Thoracic aorta (tissue), 2 donors: ENCODE measurements around the gene FXYD2. TPM values are rescaled to one million over a fixed set of nuclear protein-coding genes. Genes with fewer than 3 reads are reported as not detected.
A peak's percentile ranks its signal among the peaks of the same experiment; 100 is the strongest.

Source experiments
- ATAC-seq: fragments of 150-250 bp; one replicate; pipeline ENCODE4 v1.8.0; 2017; ENCODE audit warnings: low read depth; ENCODE audit not compliant: insufficient number of reproducible peaks, low FRiP score
- DNase-seq: peaks from one replicate; pipeline ENCODE4 v3.0.0-alpha.2; 2020; ENCODE audit warnings: low spot score
- H3K27ac ChIP-seq, 2 donors: fragments of 200-600 bp; sonication (generic); 1 replicate in 1 of 2; 2 replicates in 1 of 2; pipeline ENCODE4 v1.5.1; 2016; ENCODE audit warnings: mild to moderate bottlenecking in 2 of 2, moderate library complexity in 2 of 2
- H3K27me3 ChIP-seq: fragments of 200-600 bp; sonication (generic); replicated peaks from 2 replicates; pipeline ENCODE4 v1.6.0; 2016; ENCODE audit warnings: mild to moderate bottlenecking; ENCODE audit not compliant: insufficient read depth
- H3K36me3 ChIP-seq: fragments of 200-600 bp; sonication (generic); one replicate; pipeline ENCODE4 v1.5.1; 2016
- H3K4me1 ChIP-seq, 2 donors: fragments of 200-600 bp; sonication (generic); 1 replicate in 1 of 2; 2 replicates in 1 of 2; pipeline versions ENCODE4 v1.5.1 to v1.6.0; 2016; ENCODE audit warnings: low read depth in 2 of 2, mild to moderate bottlenecking in 1 of 2; ENCODE audit not compliant: control insufficient read depth in 1 of 2
- H3K4me3 ChIP-seq: fragments of 200-600 bp; sonication (generic); 2 replicates; pipeline ENCODE4 v1.5.1; 2016; ENCODE audit warnings: mild to moderate bottlenecking
- H3K9me3 ChIP-seq: fragments of 200-600 bp; sonication (generic); 2 replicates; pipeline ENCODE4 v1.5.1; 2016
- CTCF ChIP-seq: fragments of 200-600 bp; sonication (generic); IDR thresholded peaks from one replicate; pipeline ENCODE4 v1.5.1; 2019; ENCODE audit warnings: antibody characterized with exemption
- total RNA-seq, 2 donors: library from RNA; depleted of rRNA; stranded (reverse); fragments of >200 nt; gene quantifications; one replicate each; pipeline versions ENCODE4 v1.1.0 to v1.2.3, GENCODE V29; 2016

FXYD2 gene
- total RNA-seq, 2 donors from 2014 or later = not detected

GRCh38 chr11:117826190-117826570 is 1.6 kb upstream of the FXYD2 start:
- no peak overlapping the region for H3K27ac ChIP-seq
- ATAC-seq (no peak), DNase-seq (no peak)
- no peaks in the 10 kb centered on the region for H3K9me3 ChIP-seq
- H3K27me3 ChIP-seq = no peaks in the 10 kb centered on the region
- H3K4me1 ChIP-seq = peaks cover 3% of the 10 kb centered on the region in 2 donors
- no peaks in the 10 kb centered on the region for H3K36me3 ChIP-seq
- H3K4me3 ChIP-seq = no peak overlapping the region
- no peak for TF ChIP-seq CTCF

GRCh38 chr11:117825538-117826189 is 1.1 kb upstream of the FXYD2 start:
- DNase-seq = no peak
- peaks cover 3% of the 10 kb centered on the region in 2 donors for H3K4me1 ChIP-seq

GRCh38 chr11:117823946-117824420 is 561 bp downstream of the FXYD2 start:
- DNase-seq (no peak), ATAC-seq (no peak)
- Histone ChIP-seq H3K27me3 (no peaks in the 10 kb centered on the region), H3K27ac (peak overlapping the region in 1 of 2 donors; percentile 40), H3K9me3 (no peaks in the 10 kb centered on the region), H3K36me3 (no peaks in the 10 kb centered on the region), H3K4me1 (peaks cover 3% of the 10 kb centered on the region in 2 donors), H3K4me3 (no peak overlapping the region)
- TF ChIP-seq CTCF = no peak

More at GRCh38 chr11:117825538-117826189, 1.1 kb upstream of the FXYD2 start:
- no peak for TF ChIP-seq CTCF
- no peaks in the 10 kb centered on the region for H3K36me3 ChIP-seq
- no peak overlapping the region for H3K27ac ChIP-seq
- no peaks in the 10 kb centered on the region for H3K27me3 ChIP-seq
- no peak overlapping the region for H3K4me3 ChIP-seq
- H3K9me3 ChIP-seq = no peaks in the 10 kb centered on the region
- ATAC-seq = no peak

- Histone ChIP-seq H3K27me3 (no peaks in the 10 kb centered on the region), H3K4me1 (peaks cover 3% of the 10 kb centered on the region in 2 donors), H3K9me3 (no peaks in the 10 kb centered on the region), H3K36me3 (no peaks in the 10 kb centered on the region), H3K4me3 (no peak overlapping the region), H3K27ac (peak overlapping the region in 1 of 2 donors; percentile 40)
- ATAC-seq = no peak
- TF ChIP-seq CTCF = no peak
- no peak for DNase-seq
Observed at GRCh38 chr11:117823294-117823945, 1.1 kb downstream of the FXYD2 start.
